Measurements from ENCODE around the gene IL6ST.
"Not testable (repeated sequence)": the region's sequence is repeated elsewhere in the genome, so short reads cannot be mapped to it uniquely, and the experiment has no call there.

GRCh38 chr5:56013939-56014338 is 19.2 kb upstream of the IL6ST start:
- TF ChIP-seq BHLHE40 (IDR thresholded peaks at IDR 0.05; ENCODE audit: borderline replicate concordance); NFRKB (IDR thresholded peaks at IDR 0.05); L3MBTL2 (conservative IDR thresholded peaks at IDR 0.05); SUZ12 (IDR thresholded peaks at IDR 0.05): not testable (repeated sequence)
